ENCODE data around the gene SZT2. TPM values are rescaled to one million over a fixed set of nuclear protein-coding genes. Genes with fewer than 3 reads are reported as not detected.
"Not testable (repeated sequence)": the region's sequence is repeated elsewhere in the genome, so short reads cannot be mapped to it uniquely, and the experiment has no call there.

SZT2 gene
- polyA plus RNA-seq, 6 donors from 2014 or later, result 0.77 to 11.6 (median 6.3) TPM

DNA sequence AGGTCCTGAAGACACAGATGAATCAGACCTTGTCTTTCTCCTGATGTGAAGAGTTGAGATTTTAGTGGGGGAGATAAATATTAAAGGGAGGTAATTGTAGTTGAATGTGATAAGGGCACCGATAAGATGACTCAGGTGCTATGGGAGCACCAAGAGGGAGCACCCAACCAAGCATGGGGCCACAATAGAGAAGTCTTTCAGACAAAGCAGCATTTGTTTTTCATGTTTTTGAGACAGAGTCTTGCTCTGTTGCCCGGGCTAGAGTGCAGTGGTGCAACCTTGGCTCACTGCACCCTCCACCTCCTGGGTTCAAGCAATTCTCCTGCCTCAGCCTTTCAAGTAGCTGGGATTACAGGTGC is 16.2 kb downstream of the SZT2 start:
- Mint-ChIP-seq H3K27me3 (no peaks in the 10 kb centered on the region), H3K36me3 (peaks cover 30 to 44% of the 10 kb centered on the region in 2 donors), H3K4me1 (peaks cover 4 to 20% (median 17%) of the 10 kb centered on the region in 3 donors), H3K9me3 (no peaks in the 10 kb centered on the region), H3K4me3 (no peak overlapping the region), H3K27ac (peak overlapping the region in 1 of 6 donors; percentile 57)
- ATAC-seq (ENCODE audit: low read depth in 2 of 2) (no peak), DNase-seq (no peak)

DNA sequence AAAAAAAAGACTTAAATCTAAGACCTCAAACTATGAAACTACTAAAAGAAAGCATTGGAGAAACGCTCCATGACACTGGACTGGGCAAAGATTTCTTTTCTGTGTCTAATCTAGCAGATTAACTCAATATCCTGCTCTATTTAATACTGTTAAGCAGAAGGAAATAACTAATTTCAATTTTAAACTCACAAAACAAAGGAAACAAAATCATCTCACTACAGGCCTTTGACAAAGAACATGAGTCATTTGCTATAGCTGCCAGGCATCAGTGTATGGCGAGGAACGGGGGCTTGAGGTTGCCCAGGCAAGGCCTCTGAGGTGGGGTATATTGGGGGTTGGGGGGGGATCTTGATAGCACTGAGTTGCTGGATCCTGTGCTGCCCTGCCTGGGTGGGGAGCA is 20.9 kb downstream of the SZT2 start:
- peaks cover 21 to 35% of the 10 kb centered on the region in 2 donors for H3K36me3 Mint-ChIP-seq
- no peak overlapping the region for H3K27ac Mint-ChIP-seq
- peaks cover 5 to 14% (median 9%) of the 10 kb centered on the region in 3 donors for H3K4me1 Mint-ChIP-seq
- DNase-seq, result no peak
- no peaks in the 10 kb centered on the region for H3K27me3 Mint-ChIP-seq
- no peaks in the 10 kb centered on the region for H3K9me3 Mint-ChIP-seq
- H3K4me3 Mint-ChIP-seq, result no peak overlapping the region
- ATAC-seq (ENCODE audit: low read depth in 2 of 2), result no peak

DNA sequence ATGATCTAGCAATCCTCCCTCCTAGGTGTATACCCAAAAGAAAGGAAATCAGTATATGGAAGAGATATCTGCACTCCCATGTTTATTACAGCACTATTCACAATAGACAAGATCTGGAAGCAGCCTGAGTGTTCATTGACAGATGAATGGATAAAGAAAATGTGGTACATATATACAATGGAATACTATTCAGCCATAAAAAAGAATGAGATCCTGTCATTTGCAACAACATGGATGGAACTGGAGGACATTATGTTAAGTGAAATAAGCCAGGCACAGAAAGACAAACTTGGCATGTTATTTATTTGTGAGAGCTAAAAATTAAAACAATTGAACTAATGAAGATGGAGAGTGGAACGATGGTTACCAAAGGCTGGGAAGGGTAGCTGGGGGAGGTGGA is 23.7 kb downstream of the SZT2 start:
- DNase-seq; H3K9me3 Mint-ChIP-seq; H3K4me3 Mint-ChIP-seq; ATAC-seq (ENCODE audit: low read depth in 2 of 2); H3K27me3 Mint-ChIP-seq: not testable (repeated sequence)
- Mint-ChIP-seq H3K27ac (peak overlapping the region in 1 of 6 donors; percentile 16), H3K4me1 (peaks cover 5 to 11% (median 6%) of the 10 kb centered on the region in 3 donors), H3K36me3 (peaks cover 12 to 18% of the 10 kb centered on the region in 2 donors)

DNA sequence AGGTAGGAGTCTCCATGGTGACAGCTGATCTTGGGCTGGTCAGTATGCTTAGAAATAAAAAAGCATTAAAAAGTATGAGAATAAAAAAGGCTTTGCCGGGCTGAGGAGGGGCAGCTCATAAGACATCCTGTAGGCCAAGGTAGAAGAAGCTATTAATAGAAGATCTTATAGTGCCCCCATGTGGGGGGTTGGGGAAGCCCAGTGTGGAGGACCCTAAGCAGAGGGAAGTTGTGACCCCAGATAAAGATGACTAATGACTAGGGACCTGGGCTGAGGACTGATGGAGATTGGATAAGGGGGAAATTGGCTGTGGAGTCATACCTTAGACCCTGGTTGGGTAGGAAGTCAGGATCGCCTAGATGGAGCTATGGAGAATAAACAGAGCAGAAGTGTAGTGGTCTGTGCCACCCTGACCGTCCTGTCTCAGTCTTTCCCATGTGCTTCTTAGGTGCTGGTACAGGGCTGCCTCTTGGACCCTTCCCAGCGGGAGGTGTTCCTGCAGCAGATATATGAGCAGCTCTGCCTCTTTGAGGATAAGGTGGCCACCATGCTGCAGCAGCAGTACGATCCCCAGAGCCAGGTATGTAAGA is 25.0 kb downstream of the SZT2 start:
- peak; percentile 74 for DNase-seq
- Mint-ChIP-seq H3K4me3 (no peak overlapping the region), H3K27ac (peak overlapping the region in 4 of 6 donors; percentile 21 to 55 (median 27)), H3K4me1 (peaks cover 5 to 6% (median 6%) of the 10 kb centered on the region in 3 donors), H3K36me3 (peaks cover 4 to 8% of the 10 kb centered on the region in 2 donors), H3K9me3 (no peaks in the 10 kb centered on the region), H3K27me3 (no peaks in the 10 kb centered on the region)
- peak; percentile 89 to 98 for ATAC-seq (ENCODE audit: low read depth in 2 of 2)

DNA sequence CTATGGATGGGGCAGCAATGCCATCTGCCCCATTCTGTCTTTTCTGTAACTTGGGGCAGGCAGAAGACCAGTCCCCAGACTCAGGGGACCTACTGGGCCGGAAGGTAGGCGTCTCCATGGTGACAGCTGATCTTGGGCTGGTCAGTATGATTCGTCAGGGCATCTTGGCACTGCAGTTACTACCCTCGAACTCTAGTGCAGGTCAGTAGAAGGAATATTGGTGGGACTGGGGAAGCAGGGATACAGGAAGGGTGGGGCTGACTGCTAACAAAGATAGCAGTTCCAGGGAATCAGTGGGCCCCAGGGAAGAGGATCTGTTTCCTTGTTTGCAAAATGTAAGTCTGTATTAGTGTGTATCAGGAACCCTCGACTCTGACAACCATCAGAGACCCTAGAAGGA is 26.2 kb downstream of the SZT2 start:
- H3K27ac Mint-ChIP-seq, result no peak overlapping the region
- peaks cover 5 to 6% (median 6%) of the 10 kb centered on the region in 3 donors for H3K4me1 Mint-ChIP-seq
- DNase-seq (no peak), ATAC-seq (ENCODE audit: low read depth in 2 of 2) (no peak)
- peaks cover 8 to 9% of the 10 kb centered on the region in 2 donors for H3K36me3 Mint-ChIP-seq
- H3K4me3 Mint-ChIP-seq, result no peak overlapping the region
- no peaks in the 10 kb centered on the region for H3K27me3 Mint-ChIP-seq
- H3K9me3 Mint-ChIP-seq, result no peaks in the 10 kb centered on the region

DNA sequence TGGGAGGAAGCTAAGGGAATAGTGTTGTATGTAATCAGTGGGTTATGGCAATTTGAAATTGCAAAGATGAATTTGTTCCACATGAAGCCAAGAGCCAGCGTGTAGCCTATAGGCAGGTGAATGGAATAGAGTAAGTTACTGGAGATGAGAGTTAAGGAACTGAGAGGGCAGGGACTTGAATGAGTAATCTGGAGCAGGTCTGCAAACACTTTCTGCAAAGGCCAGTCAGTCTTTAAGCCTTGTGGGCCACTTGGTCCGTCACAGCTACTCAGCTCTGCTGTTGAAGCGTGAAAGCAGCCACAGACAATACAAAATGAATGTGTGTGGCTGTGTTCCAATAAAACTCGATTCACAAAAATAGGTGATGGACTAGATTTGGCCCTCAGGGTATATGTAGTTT is 29.2 kb downstream of the SZT2 start:
- H3K36me3 Mint-ChIP-seq, result peaks cover 13 to 16% of the 10 kb centered on the region in 2 donors
- DNase-seq, result no peak
- H3K4me3 Mint-ChIP-seq, result no peak overlapping the region
- H3K4me1 Mint-ChIP-seq, result peaks cover 5 to 8% (median 6%) of the 10 kb centered on the region in 3 donors
- no peaks in the 10 kb centered on the region for H3K9me3 Mint-ChIP-seq
- no peaks in the 10 kb centered on the region for H3K27me3 Mint-ChIP-seq
- H3K27ac Mint-ChIP-seq, result peak overlapping the region in 1 of 6 donors; percentile 3
- no peak for ATAC-seq (ENCODE audit: low read depth in 2 of 2)

DNA sequence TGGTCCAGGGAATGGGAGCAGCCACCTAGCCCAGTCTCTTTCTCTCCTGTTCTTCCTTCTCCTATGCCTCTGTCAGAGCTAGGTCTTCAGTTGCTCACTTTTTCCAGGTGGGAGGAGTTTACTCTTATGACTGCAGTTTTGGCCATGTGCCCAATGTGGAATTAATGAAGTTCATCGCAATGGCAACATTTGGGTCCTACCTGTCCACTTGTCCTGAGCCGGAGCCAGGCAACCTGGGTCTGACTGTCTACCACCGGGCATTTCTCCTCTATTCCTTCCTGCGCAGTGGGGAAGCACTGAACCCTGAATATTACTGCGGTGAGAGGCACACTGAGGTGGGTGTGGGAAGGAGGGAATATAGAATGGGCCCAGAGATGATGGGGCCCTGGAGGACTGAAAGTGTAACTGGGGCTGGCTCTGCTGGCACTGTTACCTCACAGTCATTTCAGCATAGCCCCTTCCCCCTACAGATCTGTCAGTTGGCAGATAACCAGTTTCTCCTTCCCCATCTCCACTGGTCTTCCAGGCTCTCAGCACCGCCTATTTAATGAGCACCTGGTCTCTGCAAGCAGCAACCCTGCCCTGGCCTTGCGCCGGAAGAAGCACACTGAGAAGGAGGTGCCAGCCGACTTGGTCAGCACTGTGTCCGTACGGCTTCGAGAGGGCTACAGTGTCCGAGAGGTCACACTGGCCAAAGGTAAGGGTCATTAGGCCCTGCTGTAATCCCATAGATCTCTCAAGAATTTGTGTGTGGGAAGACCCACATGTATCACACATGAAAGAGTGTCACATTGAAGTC is 30.1 kb downstream of the SZT2 start:
- H3K9me3 Mint-ChIP-seq, result no peaks in the 10 kb centered on the region
- peak overlapping the region in 1 of 6 donors; percentile 59 for H3K27ac Mint-ChIP-seq
- peaks cover 1 to 4% (median 2%) of the 10 kb centered on the region in 3 donors for H3K4me1 Mint-ChIP-seq
- no peaks in the 10 kb centered on the region for H3K27me3 Mint-ChIP-seq
- H3K36me3 Mint-ChIP-seq, result peaks cover 9 to 12% of the 10 kb centered on the region in 2 donors
- no peak for DNase-seq
- no peak for ATAC-seq (ENCODE audit: low read depth in 2 of 2)
- H3K4me3 Mint-ChIP-seq, result no peak overlapping the region

DNA sequence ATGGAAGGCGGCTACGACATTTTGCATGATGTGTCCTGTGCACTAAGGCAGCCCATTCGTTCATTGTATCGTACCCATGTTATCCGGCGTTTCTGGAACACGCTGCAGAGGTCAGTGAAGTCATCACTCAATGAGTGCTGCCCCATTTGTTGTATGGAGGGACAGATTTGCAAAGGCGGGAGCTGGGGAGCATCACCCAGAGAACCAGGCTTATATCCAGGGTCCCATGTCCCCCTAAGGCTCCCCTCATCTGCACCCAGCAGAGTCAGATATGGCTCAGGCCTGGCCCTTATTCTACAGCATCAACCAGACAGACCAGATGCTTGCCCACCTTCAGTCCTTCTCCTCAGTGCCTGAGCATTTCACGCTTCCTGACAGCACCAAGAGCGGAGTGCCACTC is 31.2 kb downstream of the SZT2 start:
- Mint-ChIP-seq H3K27ac (peak overlapping the region in 1 of 6 donors; percentile 41), H3K27me3 (no peaks in the 10 kb centered on the region), H3K9me3 (no peaks in the 10 kb centered on the region), H3K36me3 (peaks cover 9% of the 10 kb centered on the region in 2 donors), H3K4me1 (peaks cover 0 to 2% (median 0%) of the 10 kb centered on the region in 3 donors), H3K4me3 (no peak overlapping the region)
- no peak for ATAC-seq (ENCODE audit: low read depth in 2 of 2)
- DNase-seq, result no peak

DNA sequence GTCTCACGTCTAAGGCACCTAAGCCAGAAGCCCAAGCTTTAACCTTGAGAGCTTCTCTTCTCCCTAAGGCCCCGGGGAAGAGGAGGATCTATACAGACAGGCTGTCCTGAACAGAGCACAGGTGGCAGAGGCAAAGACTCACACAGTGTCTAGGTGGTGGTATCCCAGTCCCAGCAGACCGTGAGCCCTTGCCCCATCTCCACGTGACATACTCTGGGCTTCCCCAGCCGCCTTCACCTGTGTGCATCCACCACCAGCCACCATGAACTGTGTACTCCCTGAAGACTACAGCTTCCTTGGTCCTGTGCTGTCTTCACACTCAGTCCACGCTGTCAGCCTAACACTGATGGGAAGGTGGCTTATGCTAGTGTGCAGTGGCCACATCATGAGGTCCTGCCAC is 31.7 kb downstream of the SZT2 start:
- ATAC-seq (ENCODE audit: low read depth in 2 of 2) (no peak), DNase-seq (no peak)
- no peaks in the 10 kb centered on the region for H3K27me3 Mint-ChIP-seq
- no peak overlapping the region for H3K4me3 Mint-ChIP-seq
- no peaks in the 10 kb centered on the region for H3K9me3 Mint-ChIP-seq
- peaks cover 0 to 2% (median 0%) of the 10 kb centered on the region in 3 donors for H3K4me1 Mint-ChIP-seq
- H3K36me3 Mint-ChIP-seq, result peaks cover 9 to 11% of the 10 kb centered on the region in 2 donors
- no peak overlapping the region for H3K27ac Mint-ChIP-seq

DNA sequence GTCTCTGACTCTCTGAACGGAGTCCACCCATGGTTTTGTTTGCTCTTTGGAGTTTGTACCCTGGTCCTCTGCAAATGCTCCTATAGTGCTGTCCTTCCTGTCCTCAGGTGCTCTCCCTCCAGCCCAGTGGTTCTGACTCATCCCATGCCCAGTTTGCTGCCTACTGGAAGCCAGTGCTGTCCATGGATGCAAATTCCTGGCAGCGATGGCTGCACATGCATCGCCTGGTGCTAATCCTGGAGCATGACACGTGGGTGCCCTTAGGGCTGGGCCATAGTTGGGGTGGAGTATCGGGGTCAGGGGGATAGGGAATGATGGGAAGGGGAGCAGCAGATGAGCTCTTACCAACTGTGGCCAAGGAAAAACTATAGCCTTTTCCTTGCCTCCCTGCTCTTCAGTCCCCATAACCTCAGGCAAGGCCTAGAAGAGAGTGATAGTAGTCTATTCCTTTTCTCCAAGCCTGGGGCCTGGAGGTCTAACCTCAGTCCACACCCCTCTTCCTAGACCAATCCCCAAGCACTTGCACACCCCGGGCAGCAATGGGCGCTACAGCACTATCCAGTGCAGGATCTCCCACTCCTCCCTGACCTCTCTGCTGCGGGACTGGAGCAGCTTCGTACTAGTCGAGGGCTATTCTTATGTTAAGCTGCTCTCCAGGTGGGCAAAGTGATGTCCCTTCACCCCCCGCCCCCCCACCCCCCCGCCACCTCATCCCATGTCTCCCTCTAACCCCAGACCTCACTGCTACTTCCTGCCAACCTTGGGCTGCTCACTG is 32.5 kb downstream of the SZT2 start:
- Mint-ChIP-seq H3K4me1 (peaks cover 0 to 7% (median 2%) of the 10 kb centered on the region in 3 donors), H3K27ac (no peak overlapping the region), H3K9me3 (no peaks in the 10 kb centered on the region), H3K27me3 (no peaks in the 10 kb centered on the region), H3K36me3 (peaks cover 13 to 19% of the 10 kb centered on the region in 2 donors), H3K4me3 (no peak overlapping the region)
- no peak for DNase-seq
- ATAC-seq (ENCODE audit: low read depth in 2 of 2), result no peak

DNA sequence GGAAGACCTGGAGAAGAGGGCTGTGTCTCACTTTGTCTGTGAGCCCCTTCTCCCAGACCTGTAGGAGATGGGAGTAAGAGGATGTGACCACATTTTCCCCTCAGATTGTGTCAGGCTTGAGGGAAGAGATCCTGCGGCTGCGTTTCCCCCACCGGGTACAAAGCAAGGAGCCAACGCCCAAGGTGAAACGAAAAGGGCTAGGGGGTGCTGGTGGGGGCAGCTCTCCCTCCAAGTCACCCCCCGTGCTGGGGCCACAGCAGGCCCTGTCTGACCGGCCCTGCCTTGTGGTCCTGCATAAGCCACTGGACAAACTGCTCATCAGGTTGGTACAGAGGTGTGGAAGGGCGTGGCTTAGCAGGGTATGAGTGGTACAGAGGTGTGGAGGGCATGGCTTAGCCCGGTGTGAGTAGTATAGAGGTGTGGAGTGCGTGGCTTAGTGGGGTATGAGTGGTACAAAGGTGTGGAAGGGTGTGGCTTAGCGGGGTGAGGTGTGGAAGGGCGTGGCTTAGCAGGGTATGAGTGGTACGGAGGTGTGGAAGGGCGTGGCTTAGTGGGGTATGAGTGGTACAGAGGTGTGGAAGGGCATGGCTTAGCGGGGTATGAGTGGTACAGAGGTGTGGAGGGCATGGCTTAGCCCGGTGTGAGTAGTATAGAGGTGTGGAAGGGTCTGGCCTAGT is 33.4 kb downstream of the SZT2 start:
- DNase-seq, result no peak
- Mint-ChIP-seq H3K27ac (peak overlapping the region in 2 of 6 donors; percentile 25 to 59), H3K9me3 (no peaks in the 10 kb centered on the region), H3K4me3 (peak overlapping the region in 1 of 8 donors; percentile 76), H3K4me1 (peaks cover 0 to 7% (median 2%) of the 10 kb centered on the region in 3 donors), H3K36me3 (peaks cover 13 to 23% of the 10 kb centered on the region in 2 donors), H3K27me3 (no peaks in the 10 kb centered on the region)
- ATAC-seq (ENCODE audit: low read depth in 2 of 2), result no peak

DNA sequence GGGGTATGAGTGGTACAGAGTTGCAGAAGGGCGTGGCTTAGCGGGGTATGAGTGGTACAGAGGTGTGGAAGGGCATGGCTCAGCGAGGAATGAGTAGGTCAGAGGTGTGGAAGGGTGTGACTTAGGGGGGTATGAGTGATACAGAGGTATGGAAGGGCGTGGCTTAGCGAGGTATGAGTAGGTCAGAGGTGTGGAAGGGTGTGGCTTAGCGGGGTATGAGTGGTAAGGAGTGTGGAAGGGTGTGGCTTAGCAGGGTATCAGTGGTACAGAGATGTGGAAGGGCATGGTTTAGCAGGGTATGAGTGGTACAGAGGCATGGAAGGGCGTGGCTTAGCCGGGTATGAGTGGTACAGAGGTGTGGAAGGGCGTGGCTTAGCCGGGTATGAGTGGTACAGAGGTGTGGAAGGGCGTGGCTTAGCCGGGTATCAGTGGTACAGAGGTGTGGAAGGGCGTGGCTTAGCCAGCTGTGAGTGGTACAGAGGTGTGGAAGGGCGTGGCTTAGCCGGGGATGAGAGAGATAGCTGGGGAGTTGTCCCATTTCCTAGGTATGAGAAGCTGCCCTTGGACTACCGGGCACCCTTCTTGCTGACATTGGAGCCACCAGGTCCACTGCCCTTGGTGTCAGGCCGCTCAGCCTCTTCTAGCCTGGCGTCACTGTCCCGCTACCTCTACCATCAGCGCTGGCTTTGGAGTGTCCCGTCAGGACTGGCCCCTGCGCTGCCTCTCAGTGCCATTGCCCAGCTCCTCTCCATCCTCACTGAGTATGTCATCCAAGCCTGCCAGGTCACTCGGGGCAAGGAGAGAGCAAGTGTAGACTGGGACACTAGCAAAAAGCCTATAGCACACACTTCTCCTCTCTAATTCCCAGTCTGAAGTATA is 34.2 kb downstream of the SZT2 start:
- no peak overlapping the region for H3K4me3 Mint-ChIP-seq
- no peaks in the 10 kb centered on the region for H3K9me3 Mint-ChIP-seq
- peaks cover 18 to 23% of the 10 kb centered on the region in 2 donors for H3K36me3 Mint-ChIP-seq
- DNase-seq (no peak), ATAC-seq (ENCODE audit: low read depth in 2 of 2) (no peak)
- peaks cover 0 to 7% (median 2%) of the 10 kb centered on the region in 3 donors for H3K4me1 Mint-ChIP-seq
- no peaks in the 10 kb centered on the region for H3K27me3 Mint-ChIP-seq
- peak overlapping the region in 3 of 6 donors; percentile 25 to 59 (median 38) for H3K27ac Mint-ChIP-seq
